GM12872 (cell line): Measurements from ENCODE around the gene ELFN2.

Source experiments
- CTCF ChIP-seq: IDR thresholded peaks from 3 replicates; pipeline ENCODE4 v1.5.1; 2011; ENCODE audit warnings: low read depth, mild to moderate bottlenecking, low read length, moderate library complexity; ENCODE audit not compliant: insufficient read depth

The ELFN2 gene

GRCh38 chr22:37412495-37413250 is 14.6 kb downstream of the ELFN2 start:
- no peak for TF ChIP-seq CTCF

GRCh38 chr22:37411655-37412054 is 15.6 kb downstream of the ELFN2 start:
- TF ChIP-seq CTCF = no peak

GRCh38 chr22:37410174-37411055 is 16.9 kb downstream of the ELFN2 start:
- no peak for TF ChIP-seq CTCF

- no peak for TF ChIP-seq CTCF
These were observed 17.7 kb downstream of the ELFN2 start for GRCh38 chr22:37409459-37410050.

- TF ChIP-seq CTCF = no peak
These were observed 18.2 kb downstream of the ELFN2 start for GRCh38 chr22:37409031-37409430.

- no peak for TF ChIP-seq CTCF
These were observed 19.4 kb downstream of the ELFN2 start for GRCh38 chr22:37407856-37408255.
